Stomach (tissue), 4 donors: ENCODE data around the gene GGCX.

Experiments
- CTCF ChIP-seq, 7 experiments: fragments of 450-650 bp in 4 of 7; fragments of 200-600 bp in 3 of 7; sonication (generic) in 3 of 7; IDR thresholded peaks; one replicate each; pipeline ENCODE4 v1.5.1; 2016 to 2019; ENCODE audit warnings: antibody characterized with exemption in 7 of 7, control low read depth in 2 of 7, mild to moderate bottlenecking in 1 of 7
- POLR2A ChIP-seq, 4 donors: fragments of 450-650 bp; IDR thresholded peaks; one replicate each; pipeline ENCODE4 v1.6.1; 2016; ENCODE audit warnings: antibody characterized with exemption in 4 of 4, control low read depth in 2 of 4, mild to moderate bottlenecking in 1 of 4, moderate library complexity in 1 of 4

- TF ChIP-seq POLR2A (IDR thresholded peaks at IDR 0.05) (no peak), CTCF (IDR thresholded peaks at IDR 0.05) (no peak)
Observed at GRCh38 chr2:85605406-85606115, 44.3 kb upstream of the GGCX start.
